Activated B cell treated with CpG ODN at 0.5 μM for 24 hours (primary cell): Measurements from ENCODE around the gene CADM1. TPM values are rescaled to one million over a fixed set of nuclear protein-coding genes. Genes with fewer than 3 reads are reported as not detected.

ENCODE experiments used
- ATAC-seq: fragments of 200-7000 bp; cut with Tn5 transposase; one replicate; pipeline ENCODE4 v1.10.0; 2021; ENCODE audit warnings: low read depth, mild to moderate bottlenecking, moderate library complexity
- CTCF ChIA-PET: fragments of 350-600 bp; sonication (Branson Sonifier 250); formaldehyde crosslinking; loops from one replicate; lab custom pipeline; 2021; ENCODE audit warnings: antibody characterized with exemption; lab: Charles Lee
- POLR2A ChIA-PET: fragments of 350-600 bp; sonication (Branson Sonifier 250); formaldehyde crosslinking; loops from one replicate; lab custom pipeline; 2021; ENCODE audit warnings: antibody characterized with exemption; lab: Charles Lee
- DNase-seq: peaks from one replicate; pipeline ENCODE4 v3.0.0; 2022
- H3K27ac Mint-ChIP-seq: one replicate; pipeline ENCODE4 v1.8.0; 2020; ENCODE audit warnings: mixed read lengths
- H3K27me3 Mint-ChIP-seq: one replicate; pipeline ENCODE4 v1.8.0; 2021; ENCODE audit warnings: mixed read lengths
- H3K36me3 Mint-ChIP-seq: one replicate; pipeline ENCODE4 v1.8.0; 2021; ENCODE audit warnings: low read depth, mixed read lengths
- H3K4me1 Mint-ChIP-seq: one replicate; pipeline ENCODE4 v1.8.0; 2021; ENCODE audit warnings: mixed read lengths
- H3K4me3 Mint-ChIP-seq: one replicate; pipeline ENCODE4 v1.8.0; 2020; ENCODE audit warnings: mild to moderate bottlenecking, mixed read lengths
- H3K9me3 Mint-ChIP-seq: one replicate; pipeline ENCODE4 v1.8.0; 2020; ENCODE audit warnings: mixed read lengths
- CTCF ChIP-seq: fragments of 200-600 bp; IDR thresholded peaks from one replicate; pipeline ENCODE4 v1.8.0; 2022; ENCODE audit warnings: antibody characterized with exemption, mild to moderate bottlenecking
- intact Hi-C: fragments of 100-400 bp; cut with micrococcal nuclease; formaldehyde crosslinking; loops from one replicate; pipeline ENCODE4 v1.15.1; 2024
- total RNA-seq: library from RNA; stranded (reverse); gene quantifications from 2 replicates; pipeline ENCODE4 v1.2.3, GENCODE V29; 2022

Gene CADM1
- total RNA-seq, 1 donor from 2014 or later, result 0.86 TPM

- TF ChIP-seq CTCF, result no peak
- ChIA-PET POLR2A (no interaction called here), CTCF (no interaction called here)
- peaks cover 3% of the 10 kb centered on the region for H3K27me3 Mint-ChIP-seq
- no peak for ATAC-seq
- H3K27ac Mint-ChIP-seq, result no peak overlapping the region
- intact Hi-C loops, result no loop called here
- H3K36me3 Mint-ChIP-seq, result no peaks in the 10 kb centered on the region
- no peaks in the 10 kb centered on the region for H3K4me1 Mint-ChIP-seq
- no peak for DNase-seq
- no peak overlapping the region for H3K4me3 Mint-ChIP-seq
- no peaks in the 10 kb centered on the region for H3K9me3 Mint-ChIP-seq
Observed at GRCh38 chr11:115389790-115390189, 114.4 kb downstream of the CADM1 start.

- CTCF ChIA-PET, result no interaction called here
- no peak for TF ChIP-seq CTCF
- DNase-seq (no peak), ATAC-seq (no peak)
- Mint-ChIP-seq H3K4me1 (no peaks in the 10 kb centered on the region), H3K4me3 (no peak overlapping the region), H3K36me3 (no peaks in the 10 kb centered on the region), H3K9me3 (no peaks in the 10 kb centered on the region), H3K27me3 (peaks cover 1% of the 10 kb centered on the region), H3K27ac (no peak overlapping the region)
- intact Hi-C loops, result no loop called here
- POLR2A ChIA-PET, result no interaction called here
Observed at GRCh38 chr11:115385226-115385625, 119.0 kb downstream of the CADM1 start.

GRCh38 chr11:115384236-115384635 lies 120.0 kb downstream of the CADM1 start:
- DNase-seq (no peak), ATAC-seq (no peak)
- intact Hi-C loops, result no loop called here
- POLR2A ChIA-PET, result no interaction called here
- Mint-ChIP-seq H3K27me3 (peaks cover 1% of the 10 kb centered on the region), H3K4me3 (no peak overlapping the region), H3K36me3 (no peaks in the 10 kb centered on the region), H3K4me1 (no peaks in the 10 kb centered on the region), H3K27ac (no peak overlapping the region), H3K9me3 (no peaks in the 10 kb centered on the region)
- no peak for TF ChIP-seq CTCF
- CTCF ChIA-PET, result no interaction called here

- H3K9me3 Mint-ChIP-seq, result no peaks in the 10 kb centered on the region
- intact Hi-C loops, result no loop called here
- TF ChIP-seq CTCF, result no peak
- no peak overlapping the region for H3K4me3 Mint-ChIP-seq
- peaks cover 1% of the 10 kb centered on the region for H3K27me3 Mint-ChIP-seq
- ChIA-PET CTCF (no interaction called here), POLR2A (no interaction called here)
- H3K27ac Mint-ChIP-seq, result no peak overlapping the region
- DNase-seq (no peak), ATAC-seq (no peak)
- H3K36me3 Mint-ChIP-seq, result no peaks in the 10 kb centered on the region
- H3K4me1 Mint-ChIP-seq, result no peaks in the 10 kb centered on the region
Observed at GRCh38 chr11:115383431-115383830, 120.8 kb downstream of the CADM1 start.

- ATAC-seq (no peak), DNase-seq (no peak)
- H3K27ac Mint-ChIP-seq, result no peak overlapping the region
- CTCF ChIA-PET, result no interaction called here
- H3K27me3 Mint-ChIP-seq, result no peaks in the 10 kb centered on the region
- no peak for TF ChIP-seq CTCF
- POLR2A ChIA-PET, result no interaction called here
- no peak overlapping the region for H3K4me3 Mint-ChIP-seq
- H3K4me1 Mint-ChIP-seq, result no peaks in the 10 kb centered on the region
- no peaks in the 10 kb centered on the region for H3K36me3 Mint-ChIP-seq
- intact Hi-C loops, result no loop called here
- no peaks in the 10 kb centered on the region for H3K9me3 Mint-ChIP-seq
Observed at GRCh38 chr11:115379528-115379927, 124.7 kb downstream of the CADM1 start.
